Skeletal muscle satellite cell (primary cell): ENCODE results near the gene IGDCC3.

ENCODE experiments used
- H3K27me3 ChIP-seq: 2 replicates; pipeline ENCODE4 v1.7.0; 2013; ENCODE audit warnings: low read length; ENCODE audit not compliant: control insufficient read depth, insufficient read depth
- H3K36me3 ChIP-seq: 2 replicates; pipeline ENCODE4 v1.7.0; 2013; ENCODE audit warnings: mild to moderate bottlenecking, control low read depth, low read length; ENCODE audit not compliant: insufficient read depth
- H3K4me1 ChIP-seq: 2 replicates; pipeline ENCODE4 v1.7.0; 2013; ENCODE audit warnings: low read length; ENCODE audit not compliant: control insufficient read depth, insufficient read depth
- H3K4me2 ChIP-seq: 2 replicates; pipeline ENCODE4 v1.7.0; 2013; ENCODE audit warnings: mild to moderate bottlenecking, low read length
- H3K4me3 ChIP-seq: 2 replicates; pipeline ENCODE4 v1.7.0; 2013; ENCODE audit warnings: low read length
- H3K9ac ChIP-seq: 2 replicates; pipeline ENCODE4 v1.7.0; 2013; ENCODE audit warnings: mild to moderate bottlenecking, low read depth, low read length, moderate library complexity
- H3K9me3 ChIP-seq: replicated peaks from 2 replicates; pipeline ENCODE4 v1.7.0; 2013; ENCODE audit warnings: mild to moderate bottlenecking, control low read depth, low read length

The IGDCC3 gene

DNA sequence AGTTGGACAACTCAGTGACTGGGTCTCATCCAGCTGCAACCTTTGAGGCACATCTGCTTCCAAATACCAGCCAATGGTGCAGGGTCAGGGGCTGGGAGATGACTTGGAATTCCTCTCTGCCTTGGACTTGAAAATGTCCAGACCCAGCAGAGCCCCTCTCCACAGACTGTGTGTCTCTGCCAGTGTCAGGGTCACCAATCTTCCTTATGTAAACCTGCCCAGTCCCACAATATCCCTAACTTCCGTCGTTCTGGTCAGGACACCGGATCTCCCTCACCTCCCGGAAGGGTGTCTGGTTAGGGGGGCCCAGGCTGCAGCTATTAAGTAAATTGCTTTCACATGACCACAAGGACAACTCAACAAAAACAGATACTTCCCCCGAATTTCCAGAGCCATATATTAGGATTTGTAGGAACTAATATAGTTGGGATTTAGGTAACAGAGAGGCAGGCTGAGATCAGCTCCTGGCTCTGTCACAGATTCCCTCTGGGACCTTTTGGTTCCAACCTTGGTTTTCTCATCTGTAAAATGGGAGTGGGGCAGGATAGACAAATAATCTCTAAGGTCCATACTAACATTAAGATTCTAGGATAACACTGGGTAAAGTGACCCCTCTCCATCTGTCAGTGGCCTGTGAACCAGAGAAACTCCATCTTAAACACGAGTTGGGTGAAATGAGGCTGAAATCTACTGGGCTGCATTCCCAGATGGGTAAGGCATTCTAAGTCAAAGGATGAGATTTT, 30.8 kb downstream of the IGDCC3 start:
- H3K4me2 ChIP-seq = no peak overlapping the region
- H3K9me3 ChIP-seq = peaks cover under 1% of the 10 kb centered on the region
- no peak overlapping the region for H3K4me3 ChIP-seq
- no peak overlapping the region for H3K9ac ChIP-seq
- H3K4me1 ChIP-seq = no peaks in the 10 kb centered on the region
- peaks cover 58% of the 10 kb centered on the region for H3K27me3 ChIP-seq
- H3K36me3 ChIP-seq = no peaks in the 10 kb centered on the region

DNA sequence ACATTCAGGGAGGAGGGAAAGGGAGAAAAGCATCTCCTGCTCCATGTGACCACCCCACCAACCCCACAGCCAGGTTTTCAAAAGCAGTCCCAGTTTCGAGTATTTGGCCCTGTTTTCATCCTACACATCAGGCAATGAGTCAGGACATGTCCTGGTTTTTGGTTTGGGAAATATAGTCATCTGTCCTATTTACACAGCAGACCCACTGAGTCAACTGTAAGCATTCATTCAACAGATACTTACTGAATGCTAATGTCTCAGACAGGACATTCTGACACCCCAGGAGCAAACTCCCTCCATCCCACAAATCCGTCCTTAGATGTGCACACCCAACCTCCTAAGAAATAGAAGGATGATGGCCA, 32.9 kb downstream of the IGDCC3 start:
- Histone ChIP-seq H3K4me1 (no peaks in the 10 kb centered on the region), H3K27me3 (peaks cover 71% of the 10 kb centered on the region), H3K9me3 (no peaks in the 10 kb centered on the region), H3K4me2 (no peak overlapping the region), H3K9ac (no peak overlapping the region), H3K4me3 (no peak overlapping the region), H3K36me3 (no peaks in the 10 kb centered on the region)

DNA sequence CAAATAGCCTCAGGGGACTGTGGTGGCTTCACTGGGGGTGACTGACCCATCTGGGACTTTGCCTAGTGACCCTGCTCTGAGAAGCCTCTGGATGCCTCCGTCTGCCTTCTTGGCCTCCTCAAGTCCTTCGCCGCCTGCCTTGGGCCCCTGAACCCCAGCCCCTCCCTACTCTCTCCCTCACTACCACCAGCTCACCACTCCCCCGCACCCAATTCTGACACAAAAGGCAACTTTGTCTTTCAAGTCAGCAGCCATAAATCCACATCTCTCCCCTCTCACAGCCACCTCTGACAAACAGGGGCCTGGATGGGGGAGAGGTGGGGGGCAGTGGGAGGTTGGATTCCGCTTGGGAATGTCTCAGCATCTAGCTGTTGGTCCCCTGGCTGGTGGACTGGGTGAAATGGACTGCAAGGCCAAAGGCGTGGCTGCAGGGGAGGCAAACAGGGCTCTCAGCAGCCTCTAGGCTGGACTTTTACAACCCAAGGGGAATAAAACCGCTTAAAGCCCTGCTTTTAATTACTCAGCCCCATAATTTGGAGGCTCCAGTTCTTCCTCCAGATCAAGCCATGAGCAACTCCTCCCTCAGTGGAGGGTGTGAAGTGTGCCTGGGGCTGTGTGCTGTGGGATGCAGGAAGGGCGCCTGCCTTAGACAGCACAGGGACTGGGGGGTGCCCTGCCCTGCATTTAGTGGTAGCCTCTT, 33.4 kb downstream of the IGDCC3 start:
- Histone ChIP-seq H3K4me3 (no peak overlapping the region), H3K4me1 (no peaks in the 10 kb centered on the region)

DNA sequence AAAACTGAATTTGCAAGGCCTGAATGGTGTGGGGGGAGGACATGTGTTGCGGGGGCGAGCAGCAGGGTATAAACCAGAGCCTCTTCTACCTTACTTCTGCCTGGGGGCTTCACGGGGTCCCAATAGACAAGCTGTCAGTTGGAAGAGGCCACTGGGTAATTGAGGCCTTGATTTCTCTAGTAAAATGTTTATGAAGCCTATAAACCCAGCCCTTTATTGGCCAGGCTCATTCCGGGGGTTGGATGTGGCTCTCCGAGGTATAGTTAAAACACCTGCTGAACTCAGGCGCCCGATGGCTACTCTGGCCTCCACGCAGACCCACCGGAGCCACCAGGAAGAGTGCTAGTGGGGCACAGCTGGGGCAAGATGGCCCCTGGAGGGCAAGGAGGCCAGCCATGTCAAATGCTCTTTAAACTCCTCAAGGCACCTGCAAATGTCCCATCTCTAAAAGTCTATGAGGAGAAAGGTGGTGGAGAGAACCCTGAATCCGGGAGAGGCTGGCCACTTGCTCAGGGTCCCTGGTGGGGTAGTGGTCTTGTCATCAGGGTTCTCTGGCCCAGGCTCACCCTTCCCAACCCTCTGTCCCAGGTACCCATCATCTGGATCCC, 34.3 kb downstream of the IGDCC3 start:
- Histone ChIP-seq H3K4me2 (no peak overlapping the region), H3K36me3 (no peaks in the 10 kb centered on the region), H3K27me3 (peaks cover 62% of the 10 kb centered on the region), H3K4me3 (no peak overlapping the region), H3K9ac (no peak overlapping the region), H3K4me1 (no peaks in the 10 kb centered on the region), H3K9me3 (no peaks in the 10 kb centered on the region)

More for the DNA sequence above, 33.4 kb downstream of the IGDCC3 start:
- Histone ChIP-seq H3K27me3 (peaks cover 66% of the 10 kb centered on the region), H3K9me3 (no peaks in the 10 kb centered on the region), H3K4me2 (no peak overlapping the region), H3K9ac (no peak overlapping the region), H3K36me3 (no peaks in the 10 kb centered on the region)

DNA sequence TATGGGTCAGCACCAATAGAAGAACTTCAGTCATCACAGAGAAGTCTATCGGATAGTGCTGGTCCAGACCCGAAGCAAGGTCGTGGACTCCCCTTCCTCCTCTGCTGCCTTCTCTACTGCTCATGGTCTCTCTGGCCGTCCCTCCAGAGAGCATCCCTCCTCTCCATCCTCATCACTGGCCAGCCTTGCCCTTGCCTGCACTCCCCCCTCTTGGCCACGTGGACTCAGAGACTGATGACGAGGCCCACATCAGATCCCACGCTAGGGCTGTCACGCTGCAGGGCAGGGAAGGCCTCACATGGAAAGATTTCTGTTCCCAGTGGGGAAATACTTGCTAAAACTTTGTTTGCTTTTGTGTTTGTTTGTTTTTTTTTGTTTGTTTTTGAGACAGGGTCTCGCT, 35.3 kb downstream of the IGDCC3 start:
- H3K27me3 ChIP-seq = peaks cover 70% of the 10 kb centered on the region
- no peak overlapping the region for H3K4me2 ChIP-seq
- H3K9ac ChIP-seq = no peak overlapping the region
- H3K36me3 ChIP-seq = no peaks in the 10 kb centered on the region
- H3K4me3 ChIP-seq = no peak overlapping the region
- no peaks in the 10 kb centered on the region for H3K4me1 ChIP-seq
- no peaks in the 10 kb centered on the region for H3K9me3 ChIP-seq

GRCh38 chr15:65339920-65340319, 37.9 kb downstream of the IGDCC3 start:
- Histone ChIP-seq H3K36me3 (no peaks in the 10 kb centered on the region), H3K4me1 (no peaks in the 10 kb centered on the region), H3K9me3 (no peaks in the 10 kb centered on the region), H3K9ac (no peak overlapping the region), H3K27me3 (peaks cover 68% of the 10 kb centered on the region), H3K4me3 (no peak overlapping the region), H3K4me2 (no peak overlapping the region)

GRCh38 chr15:65339416-65339815, 38.4 kb downstream of the IGDCC3 start:
- no peak overlapping the region for H3K4me3 ChIP-seq
- no peak overlapping the region for H3K9ac ChIP-seq
- H3K4me1 ChIP-seq = no peaks in the 10 kb centered on the region
- H3K36me3 ChIP-seq = no peaks in the 10 kb centered on the region
- H3K9me3 ChIP-seq = no peaks in the 10 kb centered on the region
- peaks cover 67% of the 10 kb centered on the region for H3K27me3 ChIP-seq
- H3K4me2 ChIP-seq = no peak overlapping the region

GRCh38 chr15:65338823-65339222, 39.0 kb downstream of the IGDCC3 start:
- H3K4me1 ChIP-seq = no peaks in the 10 kb centered on the region
- H3K9me3 ChIP-seq = no peaks in the 10 kb centered on the region
- no peak overlapping the region for H3K4me2 ChIP-seq
- no peak overlapping the region for H3K4me3 ChIP-seq
- H3K27me3 ChIP-seq = peaks cover 61% of the 10 kb centered on the region
- H3K36me3 ChIP-seq = no peaks in the 10 kb centered on the region
- no peak overlapping the region for H3K9ac ChIP-seq

DNA sequence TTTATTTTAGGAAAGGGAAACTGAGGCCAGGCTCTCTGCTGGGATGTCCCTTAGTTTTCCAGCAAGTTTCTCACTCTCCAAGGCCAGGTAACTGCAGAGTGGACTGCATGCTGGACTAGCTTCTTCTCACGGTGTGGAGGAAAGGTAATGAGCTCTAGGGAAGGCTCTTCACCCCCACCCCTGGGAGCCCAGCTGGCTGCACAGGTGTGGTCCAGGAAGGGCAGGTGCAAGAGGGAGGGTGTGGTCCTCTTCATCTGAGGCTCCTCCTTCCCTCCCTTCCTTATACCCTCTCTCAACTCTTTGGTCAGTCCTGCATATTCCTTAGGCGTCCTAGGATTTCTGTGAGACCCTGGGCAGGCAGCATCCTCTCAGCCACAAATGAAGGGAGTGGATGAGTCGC, 39.4 kb downstream of the IGDCC3 start:
- H3K9me3 ChIP-seq = no peaks in the 10 kb centered on the region
- H3K4me3 ChIP-seq = no peak overlapping the region
- H3K4me1 ChIP-seq = no peaks in the 10 kb centered on the region
- peaks cover 58% of the 10 kb centered on the region for H3K27me3 ChIP-seq
- no peak overlapping the region for H3K4me2 ChIP-seq
- H3K36me3 ChIP-seq = no peaks in the 10 kb centered on the region
- no peak overlapping the region for H3K9ac ChIP-seq

DNA sequence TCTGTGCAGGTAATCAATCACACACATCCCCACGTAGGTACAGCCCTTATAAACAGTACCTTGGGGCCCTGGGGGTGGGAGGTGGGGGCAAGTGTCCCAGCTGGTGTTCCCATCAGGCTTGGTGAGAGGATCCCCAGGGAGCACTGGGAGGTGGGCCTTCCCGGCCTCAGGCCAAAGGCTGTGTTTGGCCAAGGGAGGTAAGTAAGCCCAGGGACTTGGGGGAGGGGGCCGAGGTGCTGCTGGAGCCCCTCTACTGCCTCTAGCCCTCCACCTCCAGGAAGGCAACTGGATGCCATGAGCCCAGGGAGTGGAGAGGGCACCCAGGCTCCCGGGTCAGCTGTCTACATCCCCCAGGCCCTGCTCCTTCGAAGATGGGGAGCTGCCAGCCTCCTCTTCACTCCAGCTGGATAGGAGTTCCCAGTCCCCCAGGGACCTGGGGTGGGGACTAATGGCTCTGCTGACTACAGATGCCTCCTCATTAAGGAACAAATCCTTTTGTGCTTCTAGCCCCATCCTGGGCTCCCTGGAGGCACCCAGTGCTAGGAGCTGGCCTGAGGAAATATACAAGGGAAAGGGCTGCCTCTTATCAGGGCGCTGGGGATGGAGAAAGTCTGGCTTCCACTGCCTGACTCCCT, 40.2 kb downstream of the IGDCC3 start:
- Histone ChIP-seq H3K4me3 (no peak overlapping the region), H3K4me2 (no peak overlapping the region), H3K9ac (no peak overlapping the region), H3K36me3 (no peaks in the 10 kb centered on the region), H3K27me3 (peaks cover 50% of the 10 kb centered on the region), H3K9me3 (no peaks in the 10 kb centered on the region), H3K4me1 (no peaks in the 10 kb centered on the region)

- H3K9ac ChIP-seq = no peak overlapping the region
- no peak overlapping the region for H3K4me3 ChIP-seq
- no peaks in the 10 kb centered on the region for H3K36me3 ChIP-seq
- H3K9me3 ChIP-seq = no peaks in the 10 kb centered on the region
- H3K27me3 ChIP-seq = peaks cover 51% of the 10 kb centered on the region
- H3K4me1 ChIP-seq = no peaks in the 10 kb centered on the region
- no peak overlapping the region for H3K4me2 ChIP-seq
These were observed 41.0 kb downstream of the IGDCC3 start for GRCh38 chr15:65336493-65337435.
